K562 (cell line): ENCODE results near the gene CAMSAP3. TPM values are rescaled to one million over a fixed set of nuclear protein-coding genes. Genes with fewer than 3 reads are reported as not detected.

Experiments
- ATF7 ChIP-seq: fragments of 450-650 bp; IDR thresholded peaks from 2 replicates; pipeline ENCODE4 v1.7.1; 2014; ENCODE audit warnings: mild to moderate bottlenecking, moderate library complexity
- CHCHD3 ChIP-seq: fragments of 250-450 bp; sonication (Bioruptor Pico); IDR thresholded peaks from 2 replicates; pipeline ENCODE4 v2.1.2; 2022; ENCODE audit warnings: mild to moderate bottlenecking
- CHD1 ChIP-seq: fragments of 200-600 bp; sonication (generic); IDR thresholded peaks from one replicate; pipeline ENCODE4 v1.6.1; 2012; ENCODE audit warnings: mild to moderate bottlenecking, moderate library complexity, low read length, inconsistent platforms
- CXXC5 ChIP-seq: fragments of 250-450 bp; sonication (Bioruptor Pico); IDR thresholded peaks from 2 replicates; pipeline ENCODE4 v1.8.0; 2022; ENCODE audit warnings: inconsistent platforms, mild to moderate bottlenecking, moderate library complexity
- DPF2 ChIP-seq: fragments of 450-650 bp; IDR thresholded peaks from 2 replicates; pipeline ENCODE4 v1.6.1; 2016
- FOXK2 ChIP-seq, 2 experiments: fragments of 450-650 bp; IDR thresholded peaks in 1 of 2; conservative IDR thresholded peaks in 1 of 2; 2 replicates each; pipeline ENCODE4 v1.6.1; 2016; ENCODE audit warnings: low read depth in 2 of 2, mild to moderate bottlenecking in 1 of 2
- GATAD2B ChIP-seq: fragments of 450-650 bp; IDR thresholded peaks from 2 replicates; pipeline ENCODE4 v1.6.1; 2017; ENCODE audit warnings: mild to moderate bottlenecking, borderline replicate concordance
- GTF2E2 ChIP-seq: fragments of 200-800 bp; sonication (Bioruptor generic); IDR thresholded peaks from 2 replicates; pipeline ENCODE4 v1.6.1; 2016; ENCODE audit warnings: missing genetic modification characterization, missing compliant biosample characterization
- MBD2 ChIP-seq: sonication (generic); IDR thresholded peaks from 2 replicates; pipeline ENCODE4 v1.6.1; 2016; ENCODE audit warnings: low read depth, borderline replicate concordance
- MYC ChIP-seq, 2 experiments: fragments of 250-450 bp in 1 of 2; sonication (Bioruptor Pico) in 1 of 2; IDR thresholded peaks; 2 replicates each; pipeline versions ENCODE4 v1.5.1 to v1.6.1; 2012 to 2021; ENCODE audit warnings: low read depth in 2 of 2, borderline replicate concordance in 1 of 2, improper control_type of control experiment in 1 of 2, low read length in 1 of 2, mild to moderate bottlenecking in 1 of 2, moderate library complexity in 1 of 2
- PCBP1 ChIP-seq: fragments of 200-400 bp; formaldehyde crosslinking; IDR thresholded peaks from 2 replicates; pipeline ENCODE4 v1.6.1; 2018; ENCODE audit warnings: mild to moderate bottlenecking, low read depth, low read length; ENCODE audit not compliant: poor library complexity, severe bottlenecking
- PHF20 ChIP-seq: fragments of 450-650 bp; IDR thresholded peaks from 2 replicates; pipeline ENCODE4 v1.6.1; 2018; ENCODE audit not compliant: partially characterized antibody
- PYGO2 ChIP-seq: fragments of 450-650 bp; IDR thresholded peaks from 2 replicates; pipeline ENCODE4 v1.6.1; 2016; ENCODE audit warnings: mild to moderate bottlenecking, missing genetic modification characterization, moderate library complexity, missing compliant biosample characterization
- XRCC3 ChIP-seq: fragments of 450-650 bp; IDR thresholded peaks from 2 replicates; pipeline ENCODE4 v1.6.1; 2017; ENCODE audit warnings: mild to moderate bottlenecking, moderate library complexity
- ZBTB11 ChIP-seq, 3 experiments: fragments of 200-800 bp in 1 of 3; fragments of 250-450 bp in 1 of 3; fragments of 450-650 bp in 1 of 3; sonication (Bioruptor Pico) in 1 of 3; sonication (Bioruptor generic) in 1 of 3; formaldehyde crosslinking in 1 of 3; IDR thresholded peaks; 2 replicates each; pipeline versions ENCODE4 v1.6.1 to v1.8.0; 2016 to 2022; ENCODE audit warnings: mild to moderate bottlenecking in 2 of 3, missing genetic modification characterization in 2 of 3, missing compliant biosample characterization in 1 of 3, moderate library complexity in 1 of 3
- ZFP36 ChIP-seq: fragments of 150-350 bp; IDR thresholded peaks from 2 replicates; pipeline ENCODE4 v1.6.1; 2018; ENCODE audit warnings: low read length, low read depth; ENCODE audit not compliant: partially characterized antibody
- ZKSCAN8 ChIP-seq: fragments of 200-800 bp; sonication (Bioruptor generic); IDR thresholded peaks from 2 replicates; pipeline ENCODE4 v1.6.1; 2016; ENCODE audit warnings: missing genetic modification characterization, missing compliant biosample characterization
- ZNF324 ChIP-seq: fragments of 250-450 bp; sonication (Bioruptor Pico); IDR thresholded peaks from 2 replicates; pipeline ENCODE4 v1.4.0; 2020; ENCODE audit warnings: mild to moderate bottlenecking
- ZNF431 ChIP-seq: sonication (generic); formaldehyde crosslinking; IDR thresholded peaks from 2 replicates; pipeline ENCODE4 v1.8.0; 2022; ENCODE audit warnings: mild to moderate bottlenecking, missing genetic modification reagents
- polyA plus RNA-seq, 8 experiments: library from polyadenylated mRNA; depleted of rRNA in 4 of 8; stranded (reverse) in 5 of 8; unstranded in 3 of 8; fragments of >200 nt; fragmentation: Nextera tagmentation in 2 of 8; fragmentation: Illumina TruSeq in 1 of 8; extraction: Ambion mirVana in 2 of 8; extraction: Trizol in 1 of 8; gene quantifications; 2 replicates each; pipeline versions ENCODE4 v1.2.1 to v1.2.3, GENCODE V29; 2011 to 2014; ENCODE audit warnings: inconsistent platforms in 1 of 8, missing spikeins in 1 of 8
- total RNA-seq, 7 experiments: library from RNA; depleted of rRNA in 6 of 7; stranded (reverse); fragments of >200 nt in 6 of 7; fragmentation: Illumina TruSeq in 2 of 7; extraction: Trizol in 2 of 7; gene quantifications; 2 replicates each; pipeline versions ENCODE4 v1.2.1 to v1.2.3, GENCODE V29; 2011 to 2021; ENCODE audit warnings: low replicate concordance in 1 of 7
- TF ChIP-seq, protein P1 (sequence below): fragments of 450-650 bp; IDR thresholded peaks from 2 replicates; pipeline ENCODE4 v1.6.1; 2014; ENCODE audit warnings: low read depth, mild to moderate bottlenecking, moderate library complexity, borderline replicate concordance
- TF ChIP-seq, protein P2 (sequence below), 2 experiments: fragments of 450-650 bp in 1 of 2; sonication (generic) in 1 of 2; formaldehyde crosslinking; conservative IDR thresholded peaks; 2 replicates each; pipeline versions ENCODE4 v1.4.0 to v1.8.1; 2020 to 2022; ENCODE audit warnings: mild to moderate bottlenecking in 1 of 2, missing genetic modification reagents in 1 of 2

The CAMSAP3 gene
- total and polyA plus RNA-seq, 9 of the 15 experiments (the other 6 are each of a cell fraction or from before 2014, with no cell fraction given): 0.01 to 0.89 (median 0.22) TPM; not detected in 1

- no peak for TF ChIP-seq ZKSCAN8 (CRISPR knock-in tag)
- TF ChIP-seq MYC (IDR thresholded peaks at IDR 0.05; ENCODE audit: low read depth, low read length): peak; percentile 34
- peak; percentile 25; the same call in 1 of the 2 replicates for TF ChIP-seq MYC (CRISPR knock-in tag; IDR thresholded peaks at IDR 0.05; ENCODE audit: borderline replicate concordance, low read depth)
- TF ChIP-seq XRCC3: no peak
- no peak for TF ChIP-seq ZNF431 (CRISPR knock-in tag)
- TF ChIP-seq, protein P1, sequence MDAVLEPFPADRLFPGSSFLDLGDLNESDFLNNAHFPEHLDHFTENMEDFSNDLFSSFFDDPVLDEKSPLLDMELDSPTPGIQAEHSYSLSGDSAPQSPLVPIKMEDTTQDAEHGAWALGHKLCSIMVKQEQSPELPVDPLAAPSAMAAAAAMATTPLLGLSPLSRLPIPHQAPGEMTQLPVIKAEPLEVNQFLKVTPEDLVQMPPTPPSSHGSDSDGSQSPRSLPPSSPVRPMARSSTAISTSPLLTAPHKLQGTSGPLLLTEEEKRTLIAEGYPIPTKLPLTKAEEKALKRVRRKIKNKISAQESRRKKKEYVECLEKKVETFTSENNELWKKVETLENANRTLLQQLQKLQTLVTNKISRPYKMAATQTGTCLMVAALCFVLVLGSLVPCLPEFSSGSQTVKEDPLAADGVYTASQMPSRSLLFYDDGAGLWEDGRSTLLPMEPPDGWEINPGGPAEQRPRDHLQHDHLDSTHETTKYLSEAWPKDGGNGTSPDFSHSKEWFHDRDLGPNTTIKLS: peak; percentile 96
- peak; percentile 63; the same call in 1 of the 2 replicates for TF ChIP-seq DPF2
- peak in 2 of 3 experiments; percentile 56 to 74; a peak in 4 of 6 replicates for TF ChIP-seq ZBTB11 (CRISPR knock-in tag; IDR thresholded peaks at IDR 0.05)
- peak; percentile 47; the same call in 1 of the 2 replicates for TF ChIP-seq MBD2
- TF ChIP-seq CHCHD3: no peak
- peak; percentile 39; the same call in 1 of the 2 replicates for TF ChIP-seq CXXC5 (CRISPR knock-in tag)
- TF ChIP-seq PCBP1: peak; percentile 18
- peak; percentile 15 to 40; a peak in 1 of 4 replicates for TF ChIP-seq FOXK2 (conservative IDR thresholded peaks at IDR 0.05 in 1 of 2, IDR thresholded peaks at IDR 0.05 in 1 of 2; ENCODE audit: low read depth in 2 of 2)
- peak; percentile 15 for TF ChIP-seq PHF20
- TF ChIP-seq ZFP36: no peak
- TF ChIP-seq ZNF324 (CRISPR knock-in tag): no peak
- TF ChIP-seq GTF2E2 (tag): peak; percentile 82; the same call in 1 of the 2 replicates
- no peak for TF ChIP-seq PYGO2 (tag)
- TF ChIP-seq ATF7: peak; percentile 57
- TF ChIP-seq GATAD2B: peak; percentile 26; the same call in 1 of the 2 replicates
- peak; percentile 95 for TF ChIP-seq CHD1
- TF ChIP-seq, protein P2, sequence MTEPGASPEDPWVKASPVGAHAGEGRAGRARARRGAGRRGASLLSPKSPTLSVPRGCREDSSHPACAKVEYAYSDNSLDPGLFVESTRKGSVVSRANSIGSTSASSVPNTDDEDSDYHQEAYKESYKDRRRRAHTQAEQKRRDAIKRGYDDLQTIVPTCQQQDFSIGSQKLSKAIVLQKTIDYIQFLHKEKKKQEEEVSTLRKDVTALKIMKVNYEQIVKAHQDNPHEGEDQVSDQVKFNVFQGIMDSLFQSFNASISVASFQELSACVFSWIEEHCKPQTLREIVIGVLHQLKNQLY (CRISPR knock-in tag; conservative IDR thresholded peaks at IDR 0.05): 0 out of 4 replicates have a peak, but pooled peaks of 1 of the 2 experiments have one; percentile 28
These were observed 42.0 kb downstream of the CAMSAP3 start (continued) for GRCh38 chr19:7637374-7638256.
